ENCODE results near the gene NKRF.

- no peak for TF ChIP-seq POLR2A (IDR thresholded peaks at IDR 0.05)
- TF ChIP-seq, protein P1, sequence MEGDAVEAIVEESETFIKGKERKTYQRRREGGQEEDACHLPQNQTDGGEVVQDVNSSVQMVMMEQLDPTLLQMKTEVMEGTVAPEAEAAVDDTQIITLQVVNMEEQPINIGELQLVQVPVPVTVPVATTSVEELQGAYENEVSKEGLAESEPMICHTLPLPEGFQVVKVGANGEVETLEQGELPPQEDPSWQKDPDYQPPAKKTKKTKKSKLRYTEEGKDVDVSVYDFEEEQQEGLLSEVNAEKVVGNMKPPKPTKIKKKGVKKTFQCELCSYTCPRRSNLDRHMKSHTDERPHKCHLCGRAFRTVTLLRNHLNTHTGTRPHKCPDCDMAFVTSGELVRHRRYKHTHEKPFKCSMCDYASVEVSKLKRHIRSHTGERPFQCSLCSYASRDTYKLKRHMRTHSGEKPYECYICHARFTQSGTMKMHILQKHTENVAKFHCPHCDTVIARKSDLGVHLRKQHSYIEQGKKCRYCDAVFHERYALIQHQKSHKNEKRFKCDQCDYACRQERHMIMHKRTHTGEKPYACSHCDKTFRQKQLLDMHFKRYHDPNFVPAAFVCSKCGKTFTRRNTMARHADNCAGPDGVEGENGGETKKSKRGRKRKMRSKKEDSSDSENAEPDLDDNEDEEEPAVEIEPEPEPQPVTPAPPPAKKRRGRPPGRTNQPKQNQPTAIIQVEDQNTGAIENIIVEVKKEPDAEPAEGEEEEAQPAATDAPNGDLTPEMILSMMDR (IDR thresholded peaks at IDR 0.05): no peak
These were observed 41.6 kb upstream of the NKRF start for GRCh38 chrX:119647552-119648420.
